ENCODE data around the gene ISM2. TPM values are rescaled to one million over a fixed set of nuclear protein-coding genes. Genes with fewer than 3 reads are reported as not detected.

Gene ISM2
- total and polyA plus RNA-seq, 7 donors = 0.33 to 1.1 (median 0.40) TPM; not detected in 3

DNA sequence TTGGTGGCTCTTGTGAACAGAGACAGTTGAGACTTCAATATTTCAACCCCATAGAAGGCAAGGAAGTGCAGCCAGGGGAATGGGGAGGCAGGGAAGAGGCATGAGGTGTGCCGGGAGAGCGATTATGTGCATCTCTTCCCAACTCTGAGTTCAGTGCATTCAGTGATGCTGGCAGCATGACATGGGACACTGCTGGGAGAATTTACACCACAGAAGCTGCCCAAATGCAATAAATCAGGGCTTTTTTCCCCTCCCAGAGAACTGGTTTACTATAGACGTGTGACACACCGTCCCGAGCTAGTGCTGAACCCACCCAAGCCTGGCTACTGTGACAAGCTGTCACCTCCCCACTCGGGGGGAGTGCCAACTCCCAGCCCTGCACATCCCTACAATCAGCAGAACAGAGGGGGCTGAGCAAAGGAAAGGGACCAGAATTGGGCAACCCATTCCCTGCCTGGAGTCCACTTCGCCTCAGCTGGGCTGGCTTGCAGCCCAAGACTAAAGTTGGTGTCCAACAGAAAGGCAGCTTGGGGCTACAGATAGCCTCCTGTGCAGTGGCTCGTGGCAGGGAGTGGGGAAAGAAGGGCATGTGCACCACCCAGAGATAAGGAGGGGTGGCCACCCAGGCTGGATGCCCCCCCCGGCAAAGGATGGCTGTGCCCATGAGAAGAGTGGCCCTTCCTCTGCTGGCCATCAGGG, 24.0 kb downstream of the ISM2 start:
- no peaks in the 10 kb centered on the region for H3K4me1 ChIP-seq
- no peak overlapping the region for H3K4me3 ChIP-seq
- TF ChIP-seq POLR2AphosphoS5 (IDR thresholded peaks at IDR 0.05) (no peak), POLR2A (IDR thresholded peaks at IDR 0.05) (no peak), EP300 (IDR thresholded peaks at IDR 0.05) (no peak)
- TF ChIP-seq, protein P1, sequence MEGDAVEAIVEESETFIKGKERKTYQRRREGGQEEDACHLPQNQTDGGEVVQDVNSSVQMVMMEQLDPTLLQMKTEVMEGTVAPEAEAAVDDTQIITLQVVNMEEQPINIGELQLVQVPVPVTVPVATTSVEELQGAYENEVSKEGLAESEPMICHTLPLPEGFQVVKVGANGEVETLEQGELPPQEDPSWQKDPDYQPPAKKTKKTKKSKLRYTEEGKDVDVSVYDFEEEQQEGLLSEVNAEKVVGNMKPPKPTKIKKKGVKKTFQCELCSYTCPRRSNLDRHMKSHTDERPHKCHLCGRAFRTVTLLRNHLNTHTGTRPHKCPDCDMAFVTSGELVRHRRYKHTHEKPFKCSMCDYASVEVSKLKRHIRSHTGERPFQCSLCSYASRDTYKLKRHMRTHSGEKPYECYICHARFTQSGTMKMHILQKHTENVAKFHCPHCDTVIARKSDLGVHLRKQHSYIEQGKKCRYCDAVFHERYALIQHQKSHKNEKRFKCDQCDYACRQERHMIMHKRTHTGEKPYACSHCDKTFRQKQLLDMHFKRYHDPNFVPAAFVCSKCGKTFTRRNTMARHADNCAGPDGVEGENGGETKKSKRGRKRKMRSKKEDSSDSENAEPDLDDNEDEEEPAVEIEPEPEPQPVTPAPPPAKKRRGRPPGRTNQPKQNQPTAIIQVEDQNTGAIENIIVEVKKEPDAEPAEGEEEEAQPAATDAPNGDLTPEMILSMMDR (IDR thresholded peaks at IDR 0.05) = no peak
- no peaks in the 10 kb centered on the region for H3K27me3 ChIP-seq
- intact Hi-C loops (cut with DNase I) = no loop called here
- WGBS, 2 donors = 75 to 85% methylated on average over 9 of the region's 9 CpGs
- DNase-seq = no peak
- peaks cover 0 to 7% (median 1%) of the 10 kb centered on the region in 4 donors for H3K36me3 ChIP-seq
- H3K9me3 ChIP-seq = no peaks in the 10 kb centered on the region
- no peak overlapping the region for H3K27ac ChIP-seq

GRCh38 chr14:77473921-77474320, 24.7 kb downstream of the ISM2 start:
- Histone ChIP-seq H3K36me3 (peaks cover 0 to 14% (median 8%) of the 10 kb centered on the region in 4 donors), H3K4me3 (no peak overlapping the region), H3K4me1 (no peaks in the 10 kb centered on the region), H3K9me3 (no peaks in the 10 kb centered on the region), H3K27me3 (no peaks in the 10 kb centered on the region), H3K27ac (no peak overlapping the region)
- 56 to 71% methylated on average over 5 of the region's 5 CpGs for WGBS, 2 donors
- DNase-seq = no peak
- TF ChIP-seq POLR2AphosphoS5 (IDR thresholded peaks at IDR 0.05) = no peak
- no peak for TF ChIP-seq EP300 (IDR thresholded peaks at IDR 0.05)
- TF ChIP-seq, protein P1 (IDR thresholded peaks at IDR 0.05) = no peak
- no peak for TF ChIP-seq POLR2A (IDR thresholded peaks at IDR 0.05)
- intact Hi-C loops (cut with DNase I) = no loop called here

DNA sequence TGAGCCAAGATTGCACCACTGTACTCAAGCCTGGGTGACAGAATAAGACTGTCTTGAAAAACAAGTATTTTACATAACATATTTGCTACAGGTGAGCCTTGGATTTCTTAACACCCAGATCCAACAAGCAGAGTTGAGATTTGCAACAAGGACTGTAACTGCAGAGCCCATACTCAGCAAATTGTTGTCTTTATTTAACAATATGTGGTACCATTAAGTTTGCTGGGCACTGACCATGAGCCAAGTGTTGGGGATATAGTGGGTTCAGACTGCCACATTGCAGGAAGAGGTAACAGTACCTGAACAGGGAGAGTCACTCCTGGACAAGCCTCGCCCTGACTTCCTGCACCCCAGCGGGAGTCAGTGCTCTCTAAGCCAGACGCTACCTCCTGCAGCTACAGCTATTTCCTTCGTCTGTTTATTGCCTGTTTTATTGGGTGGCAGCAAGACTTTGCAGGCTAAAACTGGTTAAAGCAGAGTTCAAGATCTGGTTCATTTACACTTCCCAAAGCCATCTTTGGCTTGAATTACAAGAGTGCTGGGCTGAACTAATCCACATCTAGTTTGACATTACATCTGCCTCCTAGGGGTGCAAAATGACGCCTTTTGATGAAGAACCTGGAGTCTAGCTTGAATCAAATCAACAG, 28.3 kb downstream of the ISM2 start:
- WGBS, 2 donors = 15 to 50% methylated on average over 5 of the region's 5 CpGs
- TF ChIP-seq EP300 (IDR thresholded peaks at IDR 0.05) (no peak), POLR2A (IDR thresholded peaks at IDR 0.05) (no peak), POLR2AphosphoS5 (IDR thresholded peaks at IDR 0.05) (no peak)
- TF ChIP-seq, protein P1 (IDR thresholded peaks at IDR 0.05) = no peak
- no peak for DNase-seq

DNA sequence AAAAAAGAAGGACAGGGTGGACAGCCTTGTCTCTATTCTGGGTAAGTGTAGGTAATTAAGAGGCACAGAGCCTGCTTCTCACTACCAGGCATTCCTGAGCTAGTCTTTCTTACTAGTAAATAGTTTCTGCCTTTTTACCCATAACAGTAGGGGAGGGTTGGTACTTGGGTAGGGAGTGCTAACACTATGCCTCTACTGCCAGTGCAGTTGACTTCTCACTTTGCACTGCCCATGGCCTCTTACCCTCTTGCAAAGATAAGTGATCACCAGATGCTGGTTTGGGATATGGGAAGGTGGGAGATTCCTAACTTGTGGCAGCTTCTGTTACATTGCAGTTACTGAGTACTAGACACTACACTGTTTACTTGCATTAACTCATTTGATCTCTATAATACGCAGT, 29.1 kb downstream of the ISM2 start:
- DNase-seq = no peak
- 84 to 90% methylated on average over 1 of the region's 1 CpG for WGBS, 2 donors
- no peak overlapping the region for H3K4me3 ChIP-seq
- H3K4me1 ChIP-seq = no peaks in the 10 kb centered on the region
- H3K36me3 ChIP-seq = peaks cover 20 to 56% (median 39%) of the 10 kb centered on the region in 4 donors
- no peaks in the 10 kb centered on the region for H3K9me3 ChIP-seq
- intact Hi-C loops (cut with DNase I) = no loop called here
- H3K27ac ChIP-seq = no peak overlapping the region
- no peaks in the 10 kb centered on the region for H3K27me3 ChIP-seq
- TF ChIP-seq, protein P1 (IDR thresholded peaks at IDR 0.05) = no peak
- TF ChIP-seq POLR2AphosphoS5 (IDR thresholded peaks at IDR 0.05) (no peak), POLR2A (IDR thresholded peaks at IDR 0.05) (no peak), EP300 (IDR thresholded peaks at IDR 0.05) (no peak)

More for the DNA sequence above, 28.3 kb downstream of the ISM2 start:
- Histone ChIP-seq H3K27ac (no peak overlapping the region), H3K9me3 (no peaks in the 10 kb centered on the region), H3K27me3 (no peaks in the 10 kb centered on the region), H3K4me3 (no peak overlapping the region), H3K4me1 (no peaks in the 10 kb centered on the region), H3K36me3 (peaks cover 14 to 48% (median 33%) of the 10 kb centered on the region in 4 donors)
- intact Hi-C loops (cut with DNase I) = no loop called here

Data from sigmoid colon (tissue), 7 donors.